ENCODE data around the gene SGPL1. TPM values are rescaled to one million over a fixed set of nuclear protein-coding genes. Genes with fewer than 3 reads are reported as not detected.

SGPL1 gene
- total and polyA plus RNA-seq, 2 of the 8 experiments (the other 6 are each of a cell fraction or from before 2014, with no cell fraction given) = 20.5 to 51.6 TPM

GRCh38 chr10:70893227-70894006, 77.7 kb downstream of the SGPL1 start:
- TF ChIP-seq TAF7 (optimal IDR thresholded peaks at IDR 0.05; ENCODE audit: borderline replicate concordance, low read depth, low read length) (no peak), EGR1 (IDR thresholded peaks at IDR 0.05; ENCODE audit: borderline replicate concordance, low read depth, low read length) (no peak), MAFK (IDR thresholded peaks at IDR 0.05; ENCODE audit: low read depth, low read length) (no peak), CHD1 (IDR thresholded peaks at IDR 0.05; ENCODE audit: low read depth, low read length) (no peak), POLR2AphosphoS5 (IDR thresholded peaks at IDR 0.05; ENCODE audit: low read depth, low read length) (no peak), NRF1 (IDR thresholded peaks at IDR 0.05; ENCODE audit: low read depth, low read length) (no peak), EZH2 (IDR thresholded peaks at IDR 0.05; ENCODE audit: low read depth, low read length, severe bottlenecking) (no peak), HDAC2 (IDR thresholded peaks at IDR 0.05; ENCODE audit: borderline replicate concordance in 1 of 2, low read depth in 2 of 2, low read length in 2 of 2) (no peak), CREB1 (IDR thresholded peaks at IDR 0.05) (no peak)
- DNase-seq (ENCODE audit: low read depth in 1 of 2, low spot score in 2 of 2) = no peak
- Histone ChIP-seq H2BK5ac (ENCODE audit: low read depth, low read length) (no peak overlapping the region), H3K79me2 (ENCODE audit: control insufficient read depth in 1 of 2, insufficient read depth in 2 of 2, low read length in 2 of 2) (no peaks in the 10 kb centered on the region), H2AK5ac (ENCODE audit: low read depth, low read length) (no peak overlapping the region), H3K27ac (ENCODE audit: low read depth, low read length) (no peak overlapping the region), H3K23me2 (ENCODE audit: low read depth, low read length) (no peaks in the 10 kb centered on the region), H2BK20ac (ENCODE audit: low read length) (no peak overlapping the region), H3K23ac (ENCODE audit: insufficient read length) (no peak overlapping the region), H3K9me3 (ENCODE audit: insufficient read depth in 2 of 2, low read depth in 1 of 2, low read length in 1 of 2) (no peaks in the 10 kb centered on the region), H3K27me3 (replicated peaks in 1 of 4; ENCODE audit: control insufficient read depth in 3 of 4, extremely low read depth in 1 of 4, insufficient read depth in 3 of 4, low read length in 3 of 4) (no peaks in the 10 kb centered on the region), H4K5ac (ENCODE audit: insufficient read length, low read depth, low read length) (no peak overlapping the region), H3K4me3 (ENCODE audit: extremely low read depth in 1 of 4, insufficient read depth in 2 of 4, low read depth in 3 of 4, low read length in 4 of 4) (no peak overlapping the region), H3K14ac (ENCODE audit: insufficient read length) (no peak overlapping the region), H3K36me3 (ENCODE audit: control insufficient read depth in 2 of 4, insufficient read depth in 4 of 4, low read length in 3 of 4) (no peaks in the 10 kb centered on the region), H2BK120ac (replicated peaks; ENCODE audit: low read depth, low read length) (no peak overlapping the region), H2BK15ac (ENCODE audit: low read length) (no peak overlapping the region), H3K18ac (ENCODE audit: extremely low read depth, low read length) (no peak overlapping the region), H2BK12ac (ENCODE audit: low read depth, low read length) (no peak overlapping the region; the same call in 1 of the 2 replicates), H3K4me2 (ENCODE audit: insufficient read depth in 1 of 2, low read depth in 2 of 2, low read length in 2 of 2) (peak overlapping the region in 1 of 2 experiments; percentile 22; a peak in 1 of 4 replicates), H3K56ac (replicated peaks; ENCODE audit: insufficient read length, low read depth, low read length) (no peak overlapping the region), H4K91ac (replicated peaks; ENCODE audit: insufficient read length, low read length) (no peak overlapping the region), H4K8ac (ENCODE audit: extremely low read depth, insufficient read depth, low read length) (no peak overlapping the region), H3K9ac (replicated peaks in 1 of 4; ENCODE audit: extremely low read depth in 1 of 4, low read depth in 3 of 4, low read length in 3 of 4) (no peak overlapping the region), H3K4me1 (replicated peaks in 1 of 4; ENCODE audit: control insufficient read depth in 3 of 4, insufficient read depth in 4 of 4, low read length in 3 of 4) (peaks cover 7 to 21% (median 13%) of the 10 kb centered on the region in 4 experiments), H3K79me1 (ENCODE audit: low read depth, low read length) (no peaks in the 10 kb centered on the region), H4K20me1 (replicated peaks in 1 of 2; ENCODE audit: control insufficient read depth in 1 of 2, insufficient read depth in 2 of 2, low read length in 2 of 2) (no peaks in the 10 kb centered on the region), H2AFZ (ENCODE audit: low read length) (no peak overlapping the region), H3K4ac (replicated peaks; ENCODE audit: insufficient read length, low read depth, low read length) (no peak overlapping the region)
- no peak for FAIRE-seq
- ChIA-PET POLR2A (ENCODE audit: partially characterized antibody) (interaction anchor here (0.8 kb wide), 1 partner anchor 10 kb away, joined by 4 read pairs; no protein-coding TSS in a partner anchor), CTCF (ENCODE audit: partially characterized antibody) (interaction anchor here (0.6 to 3.7 kb wide), 5 partner anchors 9 to 378 kb away, joined by 3 to 24 read pairs (median 4); no protein-coding TSS in a partner anchor)
- WGBS, 2 experiments (ENCODE audit: extremely low coverage in 1 of 2, insufficient coverage in 1 of 2, insufficient read length in 1 of 2, insufficient replicate concordance in 2 of 2, low coverage in 1 of 2, low lambda C conversion rate in 2 of 2, missing lambda C conversion rate in 1 of 2) = 87% methylated on average over 10 of the region's 10 CpGs; no CpG with 5 or more reads in 1 of the 2 experiments
